ENCODE data around the gene KIAA1328. TPM values are rescaled to one million over a fixed set of nuclear protein-coding genes. Genes with fewer than 3 reads are reported as not detected.

The KIAA1328 gene
- total RNA-seq, 3 donors from 2014 or later, result 6.0 to 9.8 (median 7.4) TPM

DNA sequence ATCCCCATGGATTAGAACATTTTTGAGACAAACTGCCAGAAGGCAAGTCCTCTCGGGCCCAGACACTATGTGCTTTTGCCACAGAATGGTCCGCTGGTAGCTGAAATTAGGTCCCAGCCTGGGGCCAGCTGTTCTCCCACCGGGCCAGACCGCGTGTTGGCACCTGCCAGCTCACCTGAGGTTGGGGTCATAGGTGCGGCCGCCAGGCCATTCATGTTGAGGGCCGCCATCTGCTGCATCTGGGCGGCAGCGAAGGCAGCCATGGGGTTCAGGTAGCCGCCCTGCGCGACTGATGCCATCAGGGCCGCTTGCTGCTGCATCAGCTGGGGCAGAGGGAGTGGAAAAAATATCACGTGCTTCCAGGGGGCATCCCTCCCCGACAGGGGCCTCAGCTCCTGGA, 443.9 kb downstream of the KIAA1328 start:
- DNase-seq (no peak), ATAC-seq (no peak)
- no peaks in the 10 kb centered on the region for H3K36me3 ChIP-seq (ENCODE audit: low read depth)
- no peaks in the 10 kb centered on the region for H3K9me3 ChIP-seq
- no peaks in the 10 kb centered on the region for H3K4me1 ChIP-seq (ENCODE audit: low read depth)
- no peak overlapping the region for H3K4me3 ChIP-seq
- TF ChIP-seq, protein P1, sequence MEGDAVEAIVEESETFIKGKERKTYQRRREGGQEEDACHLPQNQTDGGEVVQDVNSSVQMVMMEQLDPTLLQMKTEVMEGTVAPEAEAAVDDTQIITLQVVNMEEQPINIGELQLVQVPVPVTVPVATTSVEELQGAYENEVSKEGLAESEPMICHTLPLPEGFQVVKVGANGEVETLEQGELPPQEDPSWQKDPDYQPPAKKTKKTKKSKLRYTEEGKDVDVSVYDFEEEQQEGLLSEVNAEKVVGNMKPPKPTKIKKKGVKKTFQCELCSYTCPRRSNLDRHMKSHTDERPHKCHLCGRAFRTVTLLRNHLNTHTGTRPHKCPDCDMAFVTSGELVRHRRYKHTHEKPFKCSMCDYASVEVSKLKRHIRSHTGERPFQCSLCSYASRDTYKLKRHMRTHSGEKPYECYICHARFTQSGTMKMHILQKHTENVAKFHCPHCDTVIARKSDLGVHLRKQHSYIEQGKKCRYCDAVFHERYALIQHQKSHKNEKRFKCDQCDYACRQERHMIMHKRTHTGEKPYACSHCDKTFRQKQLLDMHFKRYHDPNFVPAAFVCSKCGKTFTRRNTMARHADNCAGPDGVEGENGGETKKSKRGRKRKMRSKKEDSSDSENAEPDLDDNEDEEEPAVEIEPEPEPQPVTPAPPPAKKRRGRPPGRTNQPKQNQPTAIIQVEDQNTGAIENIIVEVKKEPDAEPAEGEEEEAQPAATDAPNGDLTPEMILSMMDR (IDR thresholded peaks at IDR 0.05), result no peak
- intact Hi-C loops (cut with DNase I, micrococcal nuclease), result no loop called here

DNA sequence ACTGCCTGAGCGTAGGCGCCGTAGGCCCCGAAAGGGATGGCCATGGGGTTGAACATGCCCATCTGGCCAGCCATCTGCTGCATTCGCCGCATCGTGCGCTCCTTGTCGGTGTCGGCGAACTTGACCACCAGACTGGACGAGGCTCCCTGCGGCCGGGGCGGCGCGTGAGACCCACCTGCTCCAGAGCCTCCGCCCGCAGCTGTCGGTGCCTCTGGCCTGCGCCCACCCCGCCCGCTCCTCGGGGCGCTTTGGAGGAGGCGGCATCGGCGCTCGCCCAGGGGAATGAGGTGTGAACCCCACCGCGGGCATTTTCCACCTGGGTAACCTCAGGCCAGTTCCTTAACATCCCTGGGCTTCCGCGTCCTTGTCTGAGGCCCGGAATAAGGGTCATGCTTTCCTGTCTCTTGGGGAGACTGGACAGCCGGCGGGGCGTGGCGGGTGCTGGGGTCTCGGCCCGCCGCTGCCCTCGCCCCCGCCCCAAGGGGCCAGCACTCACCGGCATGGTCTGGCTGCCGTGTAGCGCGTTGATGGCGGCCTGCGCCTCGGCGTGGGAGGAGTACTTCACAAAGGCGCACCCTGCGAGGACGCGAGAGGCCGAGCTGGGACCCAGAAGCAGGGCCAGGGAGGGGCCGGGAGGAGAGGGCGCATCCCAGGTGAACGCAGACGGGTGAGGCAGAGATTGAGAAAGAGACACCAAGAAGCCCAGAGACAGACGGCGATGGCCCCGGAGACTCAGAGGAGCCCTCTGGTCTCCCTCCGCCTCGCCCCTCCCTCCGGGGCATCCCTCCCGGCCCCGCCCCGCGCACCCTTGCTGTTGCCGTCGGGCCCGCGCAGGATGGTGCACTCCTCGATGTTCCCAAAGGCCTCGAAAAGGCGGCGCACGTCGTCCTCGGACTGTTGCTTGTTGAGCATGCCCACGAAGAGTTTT, 445.6 kb downstream of the KIAA1328 start:
- intact Hi-C loops (cut with DNase I, micrococcal nuclease), result no loop called here
- Histone ChIP-seq H3K36me3 (ENCODE audit: low read depth) (no peaks in the 10 kb centered on the region), H3K4me1 (ENCODE audit: low read depth) (no peaks in the 10 kb centered on the region), H3K4me3 (no peak overlapping the region), H3K9me3 (no peaks in the 10 kb centered on the region)
- TF ChIP-seq, protein P1 (IDR thresholded peaks at IDR 0.05), result no peak
- DNase-seq (no peak), ATAC-seq (no peak)

DNA sequence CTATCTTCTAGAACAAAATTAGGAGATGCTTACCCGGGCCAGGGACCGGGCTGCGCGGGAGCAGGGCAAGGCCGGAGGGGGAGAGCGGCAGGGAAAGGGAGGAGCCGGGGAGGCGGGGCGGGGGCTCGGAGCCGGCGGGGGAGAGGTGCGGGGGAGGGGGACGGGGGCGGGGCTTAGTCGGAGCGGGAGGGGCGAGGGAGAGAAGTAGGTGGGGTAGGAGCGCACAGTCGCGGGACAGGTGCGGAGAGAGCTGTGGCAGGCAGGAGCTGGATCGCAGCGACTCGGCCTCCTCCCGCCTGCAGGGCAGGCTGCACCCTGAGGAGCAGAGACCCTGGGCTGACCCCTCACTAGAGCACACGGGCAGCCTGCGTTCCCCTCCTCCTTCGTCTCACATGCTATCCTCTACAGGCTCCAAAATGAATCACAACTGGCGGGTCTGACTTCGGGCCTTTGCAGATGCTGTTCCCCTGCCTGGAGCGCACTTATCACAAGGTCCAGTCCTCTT, 446.4 kb downstream of the KIAA1328 start:
- TF ChIP-seq, protein P1 (IDR thresholded peaks at IDR 0.05), result no peak

DNA sequence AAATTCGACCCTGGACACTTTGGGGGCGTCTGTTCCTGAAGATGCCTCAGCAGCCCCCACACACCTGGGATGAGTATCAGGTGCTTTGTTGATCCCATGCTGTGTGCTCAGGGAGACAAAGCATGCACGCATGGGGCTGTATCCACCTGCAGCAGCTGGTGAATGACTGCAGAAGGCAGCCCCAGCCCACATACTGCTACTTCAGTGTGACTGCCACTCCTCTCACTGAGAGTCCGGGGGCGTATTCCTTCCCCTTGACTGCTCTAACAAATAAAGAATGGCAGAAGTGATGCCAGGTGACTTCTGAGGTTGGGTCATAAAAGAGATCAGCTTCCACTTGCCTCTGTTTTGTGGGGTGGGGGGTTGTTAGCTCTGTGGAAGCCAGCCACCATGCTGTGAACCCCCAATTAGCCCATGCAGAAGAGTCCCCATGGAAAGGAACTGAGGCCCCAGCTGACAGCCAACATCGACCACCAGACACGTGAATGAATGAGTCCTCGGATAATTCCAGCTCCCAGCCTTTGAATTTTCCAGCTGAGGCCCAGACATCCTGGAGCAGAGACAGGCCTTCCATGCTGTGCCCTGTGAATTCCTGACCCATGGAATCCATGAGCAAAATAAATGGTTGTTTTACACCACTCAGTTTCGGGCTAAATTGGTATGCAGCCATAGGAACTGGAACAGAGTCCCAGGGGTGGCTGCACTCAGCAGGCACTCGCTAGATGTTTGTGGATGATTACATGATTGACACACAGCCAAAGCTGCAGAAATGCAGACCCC, 447.4 kb downstream of the KIAA1328 start:
- DNase-seq (no peak), ATAC-seq (no peak)
- H3K9me3 ChIP-seq, result no peaks in the 10 kb centered on the region
- no peaks in the 10 kb centered on the region for H3K36me3 ChIP-seq (ENCODE audit: low read depth)
- TF ChIP-seq, protein P1 (IDR thresholded peaks at IDR 0.05), result no peak
- H3K4me3 ChIP-seq, result no peak overlapping the region
- H3K4me1 ChIP-seq (ENCODE audit: low read depth), result no peaks in the 10 kb centered on the region
- intact Hi-C loops (cut with DNase I, micrococcal nuclease), result no loop called here

More for the DNA sequence above, 446.4 kb downstream of the KIAA1328 start:
- no peaks in the 10 kb centered on the region for H3K36me3 ChIP-seq (ENCODE audit: low read depth)
- ATAC-seq (no peak), DNase-seq (no peak)
- no peak overlapping the region for H3K4me3 ChIP-seq
- H3K4me1 ChIP-seq (ENCODE audit: low read depth), result no peaks in the 10 kb centered on the region
- H3K9me3 ChIP-seq, result no peaks in the 10 kb centered on the region
- intact Hi-C loops (cut with DNase I, micrococcal nuclease), result no loop called here

DNA sequence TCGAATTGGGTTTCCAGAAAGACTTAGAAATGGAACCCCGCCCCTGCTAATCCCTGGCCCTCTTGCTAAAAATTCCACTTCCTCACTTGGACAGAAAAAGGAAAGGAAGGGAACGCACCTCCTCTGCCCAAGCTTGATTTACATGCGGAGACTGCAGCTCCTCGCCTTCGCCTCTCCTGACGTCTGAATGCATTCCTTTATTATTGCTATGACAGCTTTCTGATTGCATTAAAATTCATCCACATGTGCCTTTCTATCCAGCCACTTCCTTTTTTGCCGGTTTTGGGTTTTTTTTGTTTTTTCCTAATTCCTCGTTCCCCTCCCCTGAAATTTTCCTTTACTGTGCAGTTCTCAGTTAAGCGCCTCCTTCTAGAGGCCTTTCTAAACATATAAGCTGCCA, 448.9 kb downstream of the KIAA1328 start:
- Histone ChIP-seq H3K36me3 (ENCODE audit: low read depth) (no peaks in the 10 kb centered on the region), H3K9me3 (no peaks in the 10 kb centered on the region), H3K4me3 (no peak overlapping the region), H3K4me1 (ENCODE audit: low read depth) (no peaks in the 10 kb centered on the region)
- TF ChIP-seq, protein P1 (IDR thresholded peaks at IDR 0.05), result no peak
- no peak for DNase-seq
- intact Hi-C loops (cut with DNase I, micrococcal nuclease), result no loop called here
- no peak for ATAC-seq

Other genes with a start within 250 kb of the KIAA1328 start
- 10 to 100 TPM; 27.6 to 42.0 (median 36.7) TPM for gene TPGS2, start 125 bp upstream of the KIAA1328 start, total RNA-seq

Measured in mucosa of descending colon (tissue), 3 donors.